Neutrophil (primary cell): Measurements from ENCODE around the gene CELA2A.

ENCODE experiments used
- H3K27ac ChIP-seq: fragments of 200-600 bp; sonication (generic); 2 replicates; pipeline ENCODE4 v1.5.1; 2016; ENCODE audit warnings: mild to moderate bottlenecking, moderate library complexity
- H3K27me3 ChIP-seq: fragments of 200-600 bp; sonication (generic); 2 replicates; pipeline ENCODE4 v1.6.0; 2016; ENCODE audit warnings: mild to moderate bottlenecking
- H3K36me3 ChIP-seq: fragments of 200-600 bp; sonication (generic); 2 replicates; pipeline ENCODE4 v1.5.1; 2017
- H3K4me1 ChIP-seq, 2 experiments: fragments of 200-600 bp in 1 of 2; sonication (generic) in 1 of 2; 1 replicate in 1 of 2; 2 replicates in 1 of 2; pipeline versions ENCODE4 v1.5.1 to v1.6.1; 2013 to 2016; ENCODE audit warnings: low read depth in 1 of 2, low read length in 1 of 2, mild to moderate bottlenecking in 1 of 2, moderate library complexity in 1 of 2; ENCODE audit not compliant: control insufficient read depth in 1 of 2, insufficient read depth in 1 of 2
- H3K4me3 ChIP-seq, 2 experiments: fragments of 200-600 bp in 1 of 2; sonication (generic) in 1 of 2; 1 replicate in 1 of 2; 2 replicates in 1 of 2; pipeline ENCODE4 v1.5.1; 2013 to 2016; ENCODE audit warnings: low read depth in 1 of 2, low read length in 1 of 2, mild to moderate bottlenecking in 1 of 2, moderate library complexity in 1 of 2
- H3K9me3 ChIP-seq: fragments of 200-600 bp; sonication (generic); 2 replicates; pipeline ENCODE4 v1.5.1; 2016
- CTCF ChIP-seq: fragments of 200-600 bp; sonication (generic); IDR thresholded peaks from 2 replicates; pipeline ENCODE4 v1.5.1; 2016; ENCODE audit warnings: antibody characterized with exemption

CELA2A gene

GRCh38 chr1:15410884-15411245 is 45.7 kb upstream of the CELA2A start:
- no peak for TF ChIP-seq CTCF
- H3K27me3 ChIP-seq, result peaks cover 4% of the 10 kb centered on the region
- no peaks in the 10 kb centered on the region for H3K9me3 ChIP-seq
- H3K4me3 ChIP-seq, result peak overlapping the region; percentile 83 to 95
- H3K27ac ChIP-seq, result peak overlapping the region; percentile 100
- peaks cover 48 to 52% of the 10 kb centered on the region in 2 experiments for H3K4me1 ChIP-seq
- H3K36me3 ChIP-seq, result peaks cover 40% of the 10 kb centered on the region

DNA sequence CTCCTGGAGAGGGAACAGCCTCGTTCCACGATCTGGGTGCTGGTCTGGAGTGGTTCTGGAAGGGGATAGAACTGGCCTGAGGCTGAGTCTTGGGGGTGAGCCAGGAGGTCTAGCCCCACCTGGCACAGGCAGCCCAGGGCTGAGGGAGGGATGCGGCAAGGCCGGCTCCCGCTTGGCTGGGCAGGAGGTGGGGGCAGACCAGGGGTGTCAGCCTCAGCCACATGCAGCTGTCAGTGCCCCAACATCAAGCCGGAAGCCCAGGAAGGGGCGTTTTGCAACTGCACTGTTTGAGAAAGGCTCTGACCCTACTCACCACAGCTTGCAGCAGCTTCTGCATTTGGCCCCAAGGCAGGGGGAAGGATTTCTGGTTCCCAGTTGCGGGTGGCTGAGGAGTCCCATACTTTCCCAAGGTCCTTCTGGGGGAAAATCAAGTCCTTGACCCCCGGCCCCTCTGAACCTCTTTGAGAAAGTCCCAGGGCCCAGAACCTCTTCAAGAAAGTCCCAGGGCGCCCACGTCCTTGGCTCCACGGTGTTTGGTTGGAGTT is 44.9 kb upstream of the CELA2A start:
- TF ChIP-seq CTCF, result peak; percentile 25
- H3K4me3 ChIP-seq, result peak overlapping the region; percentile 83 to 95
- peaks cover 46% of the 10 kb centered on the region for H3K36me3 ChIP-seq
- peaks cover 4% of the 10 kb centered on the region for H3K27me3 ChIP-seq
- H3K9me3 ChIP-seq, result no peaks in the 10 kb centered on the region
- H3K27ac ChIP-seq, result peak overlapping the region; percentile 100
- H3K4me1 ChIP-seq, result peaks cover 56 to 60% of the 10 kb centered on the region in 2 experiments

GRCh38 chr1:15412175-15412800 is 44.2 kb upstream of the CELA2A start:
- H3K27me3 ChIP-seq, result peaks cover 4% of the 10 kb centered on the region
- TF ChIP-seq CTCF, result no peak
- H3K27ac ChIP-seq, result peak overlapping the region; percentile 100
- peaks cover 63 to 66% of the 10 kb centered on the region in 2 experiments for H3K4me1 ChIP-seq
- H3K9me3 ChIP-seq, result no peaks in the 10 kb centered on the region
- peak overlapping the region; percentile 83 to 95 for H3K4me3 ChIP-seq
- peaks cover 52% of the 10 kb centered on the region for H3K36me3 ChIP-seq

DNA sequence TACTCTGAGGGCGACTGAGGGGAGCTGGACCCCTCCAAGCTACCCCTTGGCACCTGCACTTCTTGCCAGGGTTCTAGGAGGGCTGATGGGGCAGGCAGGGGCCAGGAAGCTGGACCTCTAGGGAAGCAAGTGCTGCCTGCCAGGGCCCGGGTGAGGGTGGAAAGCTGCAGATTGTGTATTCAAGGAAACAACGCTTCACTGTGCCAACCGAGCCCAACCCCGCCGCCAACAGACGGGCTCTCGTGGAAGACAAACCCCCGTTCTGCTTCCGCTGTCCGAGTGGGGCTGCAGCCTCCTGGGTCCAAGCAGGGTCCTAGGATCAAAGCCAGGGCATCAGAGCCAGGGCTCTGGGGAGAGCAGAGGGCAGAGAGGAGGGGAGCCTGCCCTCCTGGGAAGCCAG is 43.7 kb upstream of the CELA2A start:
- TF ChIP-seq CTCF, result no peak
- Histone ChIP-seq H3K36me3 (peaks cover 52% of the 10 kb centered on the region), H3K4me1 (peaks cover 68 to 72% of the 10 kb centered on the region in 2 experiments), H3K27ac (peak overlapping the region; percentile 100), H3K4me3 (peak overlapping the region; percentile 83 to 95), H3K27me3 (peaks cover 2% of the 10 kb centered on the region), H3K9me3 (no peaks in the 10 kb centered on the region)

GRCh38 chr1:15413563-15414444 is 42.7 kb upstream of the CELA2A start:
- peaks cover 75% of the 10 kb centered on the region in 2 experiments for H3K4me1 ChIP-seq
- no peaks in the 10 kb centered on the region for H3K9me3 ChIP-seq
- TF ChIP-seq CTCF, result no peak
- H3K36me3 ChIP-seq, result peaks cover 55% of the 10 kb centered on the region
- H3K27me3 ChIP-seq, result no peaks in the 10 kb centered on the region
- peak overlapping the region; percentile 83 to 95 for H3K4me3 ChIP-seq
- peak overlapping the region; percentile 100 for H3K27ac ChIP-seq
